LHCN-M2 (cell line): Measurements from ENCODE around the gene SLC6A20. TPM values are rescaled to one million over a fixed set of nuclear protein-coding genes. Genes with fewer than 3 reads are reported as not detected.

ENCODE experiments used
- DNase-seq: peaks from one replicate; pipeline ENCODE4 v3.0.0-alpha.2; 2012; ENCODE audit warnings: low read depth
- total RNA-seq: library from RNA; depleted of rRNA; stranded (reverse); fragments of >200 nt; gene quantifications from 2 replicates; pipeline ENCODE4 v1.2.3, GENCODE V29; 2014

Gene SLC6A20
- total RNA-seq, 1 experiment from 2014 or later = not detected

GRCh38 chr3:45802146-45802545, 5.8 kb upstream of the SLC6A20 start:
- DNase-seq = no peak

DNA sequence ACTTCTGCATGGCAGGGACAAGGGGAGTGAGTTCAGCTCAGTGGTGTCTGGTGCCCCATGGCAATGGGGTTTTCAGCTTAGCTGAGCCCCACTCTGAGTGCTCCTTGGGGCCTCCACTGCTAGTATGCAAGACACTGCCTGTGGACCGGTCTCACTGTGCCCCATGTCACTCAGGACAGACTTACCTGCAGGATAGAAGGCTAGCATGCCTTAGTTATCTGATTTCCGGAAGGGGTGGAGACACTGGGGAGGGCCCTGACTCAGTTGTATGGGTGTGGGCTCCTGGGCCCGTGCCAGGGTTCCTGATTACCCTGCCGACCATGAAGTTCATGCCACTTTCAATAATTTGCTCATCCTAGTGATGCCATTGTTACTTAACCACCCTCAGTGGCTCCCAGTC, 4.3 kb upstream of the SLC6A20 start:
- DNase-seq = no peak

GRCh38 chr3:45799586-45799985, 3.2 kb upstream of the SLC6A20 start:
- no peak for DNase-seq

DNA sequence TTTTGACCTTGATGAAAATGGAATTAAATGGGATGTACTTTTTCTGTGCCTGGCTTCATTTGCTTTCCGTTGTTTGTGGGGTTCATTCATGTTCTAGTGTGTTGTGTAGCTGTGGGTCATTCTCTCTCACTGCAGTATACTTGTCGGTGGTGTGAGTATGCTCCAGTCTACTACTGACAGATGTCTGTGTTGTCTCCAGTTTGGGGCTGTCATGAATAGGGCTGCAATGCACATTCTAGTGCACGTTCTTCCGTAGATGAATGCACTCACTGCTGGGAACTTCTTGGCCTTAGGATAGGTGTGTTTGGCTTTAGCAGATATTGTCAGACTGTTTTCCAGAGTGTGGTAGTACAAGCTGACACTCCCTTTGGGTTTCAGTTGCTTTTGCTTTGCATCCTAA, 1.7 kb upstream of the SLC6A20 start:
- no peak for DNase-seq

- no peak for DNase-seq
These were observed 734 bp upstream of the SLC6A20 start for GRCh38 chr3:45796902-45797637.

- DNase-seq = no peak
These were observed 841 bp downstream of the SLC6A20 start for GRCh38 chr3:45795509-45795881.

GRCh38 chr3:45794660-45795059, 1.7 kb downstream of the SLC6A20 start:
- DNase-seq = no peak

DNA sequence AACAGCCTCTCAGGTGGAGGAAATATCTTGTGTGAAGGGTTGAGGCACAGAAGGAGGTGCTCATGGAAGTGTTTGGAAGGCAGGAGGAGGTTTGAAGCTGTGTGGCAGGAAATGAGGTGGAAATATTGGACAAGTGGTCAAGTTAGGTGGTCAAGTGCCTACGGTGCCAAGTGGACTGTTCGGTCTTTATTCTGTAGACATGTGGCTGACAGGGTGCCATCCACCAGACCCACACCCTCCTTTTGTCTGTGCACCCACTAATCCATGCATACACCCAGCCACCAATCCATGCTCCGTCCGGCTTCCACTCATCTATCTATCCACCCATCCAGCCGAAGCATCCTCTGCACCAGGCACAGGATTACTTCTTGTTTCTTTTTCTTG, 2.2 kb downstream of the SLC6A20 start:
- DNase-seq = no peak

GRCh38 chr3:45793482-45794176, 2.7 kb downstream of the SLC6A20 start:
- DNase-seq = no peak

DNA sequence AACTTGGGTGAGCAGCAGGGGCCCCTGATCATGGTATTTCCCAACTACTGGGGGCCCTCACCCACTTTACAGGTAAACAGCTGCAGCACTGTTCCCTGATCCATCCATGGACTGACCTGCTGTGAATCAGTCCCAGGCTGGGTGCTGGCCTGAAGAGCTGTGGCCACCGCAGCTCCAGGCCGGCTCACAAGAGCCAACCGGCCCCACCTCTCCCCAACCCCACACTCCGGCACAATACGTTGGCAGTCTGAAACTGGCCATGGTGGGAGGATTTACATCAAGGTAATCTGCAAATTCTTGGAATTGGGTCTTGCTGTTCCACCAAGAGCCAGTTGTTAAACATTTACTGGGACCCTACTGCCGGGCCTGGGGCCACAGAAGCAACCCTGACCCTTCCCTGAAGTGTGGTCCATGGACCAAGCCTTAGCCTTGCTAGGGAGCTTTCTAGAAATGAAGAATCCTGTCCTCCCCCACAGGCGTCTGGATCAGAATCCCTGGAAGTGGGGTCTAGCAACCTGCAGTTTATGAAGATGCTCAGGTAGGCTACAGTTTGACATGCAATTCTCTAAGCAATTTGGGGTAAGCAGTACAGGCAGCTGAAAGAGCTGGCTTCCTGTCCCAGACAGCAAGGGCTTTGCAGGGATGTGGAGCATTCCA, 3.7 kb downstream of the SLC6A20 start:
- DNase-seq = no peak

GRCh38 chr3:45792036-45792435, 4.3 kb downstream of the SLC6A20 start:
- DNase-seq = no peak

GRCh38 chr3:45790596-45790995, 5.7 kb downstream of the SLC6A20 start:
- peak; percentile 5 for DNase-seq

GRCh38 chr3:45789235-45789812, 7.0 kb downstream of the SLC6A20 start:
- no peak for DNase-seq

GRCh38 chr3:45787551-45787950, 8.8 kb downstream of the SLC6A20 start:
- no peak for DNase-seq

DNA sequence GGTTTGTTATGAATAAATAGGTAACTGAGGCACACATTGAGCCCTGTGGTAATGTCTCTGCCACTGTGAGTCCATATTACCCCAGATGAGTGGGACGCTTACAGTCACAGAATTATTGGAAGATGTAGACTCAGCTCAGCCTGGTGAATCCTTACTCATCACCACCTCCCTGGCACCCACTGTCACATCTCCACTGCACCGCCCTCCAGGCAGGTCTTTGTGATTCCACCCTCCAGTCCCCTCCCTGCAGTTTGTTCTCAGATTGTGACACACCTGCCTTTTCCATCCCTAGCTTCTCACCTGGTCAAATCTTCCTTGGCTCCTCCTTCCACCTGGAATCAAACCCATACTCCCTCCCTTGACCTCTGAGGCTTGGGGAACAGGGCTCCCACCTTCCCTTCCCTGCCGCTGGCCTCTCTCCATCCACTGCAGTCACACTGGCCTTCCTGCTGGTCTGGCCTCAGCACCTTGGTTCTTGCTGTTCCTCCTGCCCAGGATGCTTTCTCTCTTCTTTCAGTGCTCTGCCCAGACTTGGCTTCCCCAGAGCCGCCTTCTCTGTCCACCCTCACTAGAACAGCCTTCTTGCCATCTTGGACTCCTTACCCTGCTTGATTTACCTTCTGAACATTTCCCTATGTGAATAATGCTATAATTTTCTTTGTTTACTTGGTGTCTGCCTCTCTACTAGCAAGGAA, 9.4 kb downstream of the SLC6A20 start:
- DNase-seq = no peak

DNA sequence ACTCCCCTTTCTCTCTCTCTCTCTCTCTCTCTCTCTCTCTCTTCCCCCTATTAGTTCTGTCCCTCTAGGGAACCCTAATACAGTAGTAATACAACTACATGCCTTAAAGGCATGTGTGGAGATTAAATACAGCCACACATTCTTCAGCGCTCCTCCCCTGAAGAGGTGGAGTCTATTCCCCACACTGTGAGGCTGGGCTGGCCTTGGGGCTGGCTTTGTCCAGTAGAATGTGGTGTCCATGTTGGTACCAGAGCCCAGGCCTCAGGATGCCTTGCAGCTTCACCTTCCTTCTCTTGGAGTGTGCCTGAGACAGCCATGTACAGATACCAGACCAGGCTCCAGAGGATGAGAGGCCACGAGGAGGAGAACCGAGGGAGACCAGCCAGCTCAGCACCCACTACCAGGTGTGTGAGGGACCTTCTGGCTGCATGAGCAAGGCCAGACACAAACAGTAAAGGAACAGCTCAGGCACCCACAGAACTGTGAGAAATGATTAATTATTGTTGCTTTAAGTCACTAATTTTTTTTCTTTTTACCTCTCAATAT, 10.7 kb downstream of the SLC6A20 start:
- DNase-seq = no peak

DNA sequence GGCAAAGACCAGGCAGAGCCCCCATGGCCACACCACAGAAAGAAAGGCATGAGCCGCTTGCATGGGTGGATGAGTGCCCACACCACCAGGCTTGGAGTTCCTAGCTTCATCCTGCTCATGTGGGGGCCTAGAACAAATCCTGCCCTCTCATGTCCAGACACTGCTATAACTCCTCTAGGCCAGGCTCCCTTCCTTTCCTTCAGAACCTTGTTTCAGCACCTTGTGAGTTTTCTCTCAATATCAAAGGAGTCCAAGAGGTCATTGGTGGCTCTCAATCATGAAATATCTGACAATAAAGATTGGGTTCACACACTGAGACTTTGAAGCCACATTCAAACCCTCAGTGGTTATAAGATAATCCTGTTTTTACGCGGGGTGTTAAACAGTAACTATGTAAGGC, 12.7 kb downstream of the SLC6A20 start:
- no peak for DNase-seq

DNA sequence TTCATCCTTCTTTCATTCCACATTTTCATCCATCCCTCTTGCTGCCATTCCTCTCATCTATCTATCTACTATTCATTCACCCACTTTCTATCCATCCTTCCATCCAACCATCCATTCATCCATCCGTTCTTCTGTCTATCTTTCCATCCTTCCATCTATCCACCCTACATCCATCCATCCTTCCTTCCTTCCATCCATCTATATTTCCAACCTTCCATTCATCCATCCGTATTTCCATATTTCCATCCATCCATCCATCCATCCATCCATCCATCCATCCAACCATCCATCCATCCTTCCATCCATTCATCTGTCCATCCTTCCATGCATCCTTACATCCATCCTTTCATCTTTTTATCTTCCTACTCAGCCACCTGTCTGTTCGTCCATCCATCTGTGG, 14.0 kb downstream of the SLC6A20 start:
- DNase-seq = no peak

- no peak for DNase-seq
These were observed 14.5 kb downstream of the SLC6A20 start for GRCh38 chr3:45781841-45782240.

DNA sequence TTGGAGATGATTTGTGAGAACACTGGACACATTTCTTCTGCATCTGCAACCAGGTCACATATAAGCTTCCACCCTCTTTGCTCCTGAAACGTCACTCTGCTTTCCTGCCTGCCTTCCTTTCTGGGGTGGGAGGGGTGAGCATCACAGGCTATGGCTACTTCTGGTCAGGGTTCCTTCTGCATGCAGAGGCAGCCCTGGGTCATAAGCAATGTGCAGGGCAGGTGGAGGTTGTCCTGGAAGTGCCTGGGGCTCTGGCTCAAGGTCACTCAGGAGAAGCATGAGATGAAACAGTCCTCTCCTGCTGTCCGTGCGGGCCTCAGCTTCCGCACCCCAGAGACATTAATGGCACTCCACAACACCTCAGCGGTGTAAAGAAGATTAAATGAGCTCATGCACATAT, 15.1 kb downstream of the SLC6A20 start:
- DNase-seq = no peak
